Mucosa of descending colon (tissue), 3 donors: ENCODE measurements around the gene SFXN2. TPM values are rescaled to one million over a fixed set of nuclear protein-coding genes. Genes with fewer than 3 reads are reported as not detected.

Source experiments
- ATAC-seq: fragments of 200-7000 bp; cut with Tn5 transposase; one replicate; pipeline ENCODE4 v1.9.1; 2020; ENCODE audit warnings: mild to moderate bottlenecking, moderate library complexity
- DNase-seq, 3 donors: peaks; one replicate each; pipeline ENCODE4 v3.0.0-alpha.2; 2020
- H3K36me3 ChIP-seq: fragments of 200-600 bp; one replicate; pipeline ENCODE4 v1.8.0; 2021; ENCODE audit warnings: low read depth, mild to moderate bottlenecking
- H3K4me1 ChIP-seq: fragments of 200-600 bp; one replicate; pipeline ENCODE4 v1.8.0; 2021; ENCODE audit warnings: low read depth, mild to moderate bottlenecking
- H3K4me3 ChIP-seq: fragments of 200-600 bp; one replicate; pipeline ENCODE4 v1.8.0; 2021; ENCODE audit warnings: mild to moderate bottlenecking
- H3K9me3 ChIP-seq: fragments of 200-600 bp; one replicate; pipeline ENCODE4 v1.8.0; 2021; ENCODE audit warnings: mild to moderate bottlenecking
- CTCF ChIP-seq: fragments of 200-600 bp; IDR thresholded peaks from one replicate; pipeline ENCODE4 v1.8.0; 2022; ENCODE audit warnings: antibody characterized with exemption, mild to moderate bottlenecking
- intact Hi-C, 2 donors: fragments of 100-400 bp; cut with DNase I in 1 of 2; cut with micrococcal nuclease in 1 of 2; formaldehyde crosslinking; loops; one replicate each; pipeline versions ENCODE4 v1.11.0 to v1.11.1; 2022; cut with DNase I, micrococcal nuclease
- total RNA-seq, 3 donors: library from RNA; stranded (reverse); fragmentation: NEBNext Ultra II Directional in 2 of 3; extraction: Animal tissue kit (Norgen Biotek cat#: 25700) in 2 of 3; gene quantifications; one replicate each; pipeline versions ENCODE4 v1.2.1 to v1.2.4, GENCODE V29; 2021 to 2023
- donor health status: DM: no; HTN: no; CAD: no; lungs with moderate emphysema.
- donor health status: DM: no; HTN: no; CAD: no.
- donor health status: DM: no; HTN: yes; CAD: no.

SFXN2 gene
- total RNA-seq, 3 donors from 2014 or later, result 6.9 to 19.1 (median 14.2) TPM

- Histone ChIP-seq H3K4me3 (no peak overlapping the region), H3K36me3 (no peaks in the 10 kb centered on the region), H3K4me1 (peaks cover 25% of the 10 kb centered on the region), H3K9me3 (no peaks in the 10 kb centered on the region)
- intact Hi-C loops, result no loop called here
- ATAC-seq (no peak), DNase-seq (no peak)
- TF ChIP-seq CTCF, result no peak
These were observed 39.3 kb upstream of the SFXN2 start for GRCh38 chr10:102675011-102675665.

GRCh38 chr10:102675666-102676533 lies 38.5 kb upstream of the SFXN2 start:
- H3K36me3 ChIP-seq, result no peaks in the 10 kb centered on the region
- DNase-seq (no peak), ATAC-seq (peak; percentile 14)
- intact Hi-C loops, result no loop called here
- H3K4me1 ChIP-seq, result peaks cover 25% of the 10 kb centered on the region
- no peak overlapping the region for H3K4me3 ChIP-seq
- H3K9me3 ChIP-seq, result no peaks in the 10 kb centered on the region
- TF ChIP-seq CTCF, result no peak

- DNase-seq (no peak), ATAC-seq (no peak)
- no peaks in the 10 kb centered on the region for H3K9me3 ChIP-seq
- peaks cover 25% of the 10 kb centered on the region for H3K4me1 ChIP-seq
- H3K36me3 ChIP-seq, result no peaks in the 10 kb centered on the region
- H3K4me3 ChIP-seq, result no peak overlapping the region
- TF ChIP-seq CTCF, result no peak
- intact Hi-C loops, result no loop called here
These were observed 37.7 kb upstream of the SFXN2 start for GRCh38 chr10:102676534-102677315.

- ATAC-seq, result no peak
- H3K4me1 ChIP-seq, result peaks cover 25% of the 10 kb centered on the region
- intact Hi-C loops, result no loop called here
- H3K36me3 ChIP-seq, result no peaks in the 10 kb centered on the region
- DNase-seq, result no peak
- no peaks in the 10 kb centered on the region for H3K9me3 ChIP-seq
- TF ChIP-seq CTCF, result no peak
- no peak overlapping the region for H3K4me3 ChIP-seq
These were observed 36.9 kb upstream of the SFXN2 start for GRCh38 chr10:102677331-102678067.

GRCh38 chr10:102678068-102678400 lies 36.4 kb upstream of the SFXN2 start:
- TF ChIP-seq CTCF, result no peak
- DNase-seq, result no peak
- no peaks in the 10 kb centered on the region for H3K36me3 ChIP-seq
- ATAC-seq, result no peak
- H3K4me3 ChIP-seq, result no peak overlapping the region
- intact Hi-C loops, result no loop called here
- H3K9me3 ChIP-seq, result no peaks in the 10 kb centered on the region
- H3K4me1 ChIP-seq, result peaks cover 25% of the 10 kb centered on the region
